ENCODE data around the gene SLC6A8. TPM values are rescaled to one million over a fixed set of nuclear protein-coding genes. Genes with fewer than 3 reads are reported as not detected.
"Not testable (repeated sequence)": the region's sequence is repeated elsewhere in the genome, so short reads cannot be mapped to it uniquely, and the experiment has no call there.

SLC6A8 gene
- total RNA-seq, 1 experiment from 2014 or later: 21.7 TPM

- no peak for DNase-seq (ENCODE audit: low spot score)
These were observed 15.9 kb upstream of the SLC6A8 start for GRCh38 chrX:153671589-153672530.

GRCh38 chrX:153672531-153673427 is 14.9 kb upstream of the SLC6A8 start:
- DNase-seq (ENCODE audit: low spot score): no peak

- DNase-seq (ENCODE audit: low spot score): no peak
These were observed 14.1 kb upstream of the SLC6A8 start, which contains the start of gene PNCK for GRCh38 chrX:153673428-153674218. PNCK (minus strand) TSS chrX:153673813; CDS start chrX:153673076, 737 bp downstream.

GRCh38 chrX:153674219-153674851 is 13.4 kb upstream of the SLC6A8 start:
- DNase-seq (ENCODE audit: low spot score): no peak

- no peak for DNase-seq (ENCODE audit: low spot score)
These were observed 6.6 kb upstream of the SLC6A8 start for GRCh38 chrX:153681175-153681574.

GRCh38 chrX:153683486-153683885 is 4.2 kb upstream of the SLC6A8 start:
- DNase-seq (ENCODE audit: low spot score): not testable (repeated sequence)

- no peak for DNase-seq (ENCODE audit: low spot score)
These were observed 3.1 kb upstream of the SLC6A8 start for GRCh38 chrX:153684467-153685155.

GRCh38 chrX:153685156-153685536 is 2.6 kb upstream of the SLC6A8 start:
- DNase-seq (ENCODE audit: low spot score): no peak

GRCh38 chrX:153685751-153686696 is 1.7 kb upstream of the SLC6A8 start:
- DNase-seq (ENCODE audit: low spot score): no peak

- DNase-seq (ENCODE audit: low spot score): no peak
These were observed 1.0 kb upstream of the SLC6A8 start for GRCh38 chrX:153686711-153687110.

- DNase-seq (ENCODE audit: low spot score): no peak
These were observed 345 bp downstream of the SLC6A8 start for GRCh38 chrX:153688071-153688470.

GRCh38 chrX:153688506-153688905 is 780 bp downstream of the SLC6A8 start:
- no peak for DNase-seq (ENCODE audit: low spot score)

- DNase-seq (ENCODE audit: low spot score): no peak
These were observed 1.3 kb downstream of the SLC6A8 start for GRCh38 chrX:153688911-153689590.

- no peak for DNase-seq (ENCODE audit: low spot score)
These were observed 2.1 kb downstream of the SLC6A8 start for GRCh38 chrX:153689654-153690465.

GRCh38 chrX:153690466-153690865 is 2.7 kb downstream of the SLC6A8 start:
- no peak for DNase-seq (ENCODE audit: low spot score)

GRCh38 chrX:153691032-153691827 is 3.5 kb downstream of the SLC6A8 start:
- DNase-seq (ENCODE audit: low spot score): not testable (repeated sequence)

GRCh38 chrX:153692003-153692402 is 4.3 kb downstream of the SLC6A8 start:
- DNase-seq (ENCODE audit: low spot score): no peak
